Measurements from ENCODE around the gene MDN1. TPM values are rescaled to one million over a fixed set of nuclear protein-coding genes. Genes with fewer than 3 reads are reported as not detected.

The MDN1 gene
- total and polyA plus RNA-seq, 2 donors (not counting 1 experiment from before 2014, with no cell fraction given) = 16.5 to 59.5 TPM

DNA sequence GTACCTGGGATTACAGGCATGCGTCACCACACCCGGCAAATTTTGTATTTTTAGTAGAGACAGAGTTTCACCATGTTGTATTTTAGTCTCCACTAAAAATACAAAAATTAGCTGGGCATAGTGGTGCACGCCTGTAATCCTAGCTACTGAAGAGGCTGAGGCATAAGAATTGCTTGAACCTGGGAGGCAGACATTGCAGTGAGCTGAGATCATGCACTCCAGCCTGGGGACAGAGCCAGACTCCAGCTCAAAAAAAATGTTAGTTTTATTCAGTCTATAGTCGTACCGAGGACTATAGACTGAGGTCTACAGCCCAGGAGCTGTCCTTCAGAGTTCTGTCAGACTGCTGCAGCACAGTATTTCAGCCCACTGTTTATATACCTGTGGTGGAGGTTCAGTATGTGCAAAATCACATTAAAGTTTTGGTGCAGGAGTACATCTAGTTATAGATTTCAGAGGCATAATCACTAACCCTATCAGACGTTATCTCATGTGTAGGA lies 6.5 kb upstream of the MDN1 start:
- DNase-seq = no peak
- Histone ChIP-seq H3K4me2 (replicated peaks; ENCODE audit: low read depth, low read length, poor library complexity, severe bottlenecking) (no peak overlapping the region), H3K27ac (ENCODE audit: low read length in 2 of 2) (no peak overlapping the region), H3K27me3 (replicated peaks in 1 of 4; ENCODE audit: control extremely low read depth in 1 of 4, control insufficient read depth in 3 of 4, insufficient read depth in 4 of 4, low read length in 3 of 4) (no peaks in the 10 kb centered on the region), H3K79me2 (ENCODE audit: control insufficient read depth, insufficient read depth, low read length) (peaks cover 19% of the 10 kb centered on the region), H3K9me3 (ENCODE audit: control extremely low read depth in 1 of 3, control insufficient read depth in 2 of 3, insufficient read depth in 1 of 3, low read length in 2 of 3) (no peaks in the 10 kb centered on the region), H3K4me1 (ENCODE audit: control insufficient read depth in 2 of 2, insufficient read depth in 2 of 2, low read length in 2 of 2) (peaks cover 10 to 15% of the 10 kb centered on the region in 2 donors), H2AFZ (ENCODE audit: insufficient read depth, low read depth, low read length, poor library complexity, severe bottlenecking) (no peak overlapping the region), H3K9ac (ENCODE audit: low read length) (no peak overlapping the region), H4K20me1 (ENCODE audit: control insufficient read depth, insufficient read depth, low read length, poor library complexity, severe bottlenecking) (peaks cover 8% of the 10 kb centered on the region), H3K4me3 (ENCODE audit: control extremely low read depth in 1 of 5, extremely low read depth in 1 of 5, insufficient read depth in 1 of 5, low read depth in 2 of 5, low read length in 4 of 5) (no peak overlapping the region), H3K36me3 (replicated peaks in 1 of 2; ENCODE audit: control extremely low read depth in 1 of 2, control insufficient read depth in 1 of 2, extremely low read depth in 1 of 2, insufficient read depth in 2 of 2, low read length in 1 of 2) (no peaks in the 10 kb centered on the region)
- no peak for ATAC-seq (ENCODE audit: low read depth)
- ChIA-PET CTCF (interaction anchor here (1.0 kb wide), 1 partner anchor 9 kb away, joined by 3 read pairs; no protein-coding TSS in a partner anchor), POLR2A (interaction anchor here (0.6 to 0.9 kb wide), 3 partner anchors 11 to 739 kb away, joined by 3 to 6 read pairs (median 3); no protein-coding TSS in a partner anchor)
- TF ChIP-seq, protein P1, sequence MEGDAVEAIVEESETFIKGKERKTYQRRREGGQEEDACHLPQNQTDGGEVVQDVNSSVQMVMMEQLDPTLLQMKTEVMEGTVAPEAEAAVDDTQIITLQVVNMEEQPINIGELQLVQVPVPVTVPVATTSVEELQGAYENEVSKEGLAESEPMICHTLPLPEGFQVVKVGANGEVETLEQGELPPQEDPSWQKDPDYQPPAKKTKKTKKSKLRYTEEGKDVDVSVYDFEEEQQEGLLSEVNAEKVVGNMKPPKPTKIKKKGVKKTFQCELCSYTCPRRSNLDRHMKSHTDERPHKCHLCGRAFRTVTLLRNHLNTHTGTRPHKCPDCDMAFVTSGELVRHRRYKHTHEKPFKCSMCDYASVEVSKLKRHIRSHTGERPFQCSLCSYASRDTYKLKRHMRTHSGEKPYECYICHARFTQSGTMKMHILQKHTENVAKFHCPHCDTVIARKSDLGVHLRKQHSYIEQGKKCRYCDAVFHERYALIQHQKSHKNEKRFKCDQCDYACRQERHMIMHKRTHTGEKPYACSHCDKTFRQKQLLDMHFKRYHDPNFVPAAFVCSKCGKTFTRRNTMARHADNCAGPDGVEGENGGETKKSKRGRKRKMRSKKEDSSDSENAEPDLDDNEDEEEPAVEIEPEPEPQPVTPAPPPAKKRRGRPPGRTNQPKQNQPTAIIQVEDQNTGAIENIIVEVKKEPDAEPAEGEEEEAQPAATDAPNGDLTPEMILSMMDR (IDR thresholded peaks at IDR 0.05) = no peak
- no peak for TF ChIP-seq EZH2 (IDR thresholded peaks at IDR 0.05; ENCODE audit: borderline replicate concordance, insufficient read depth, low read depth, low read length, poor library complexity, severe bottlenecking)
- Mint-ChIP-seq H3K27ac (no peak overlapping the region), H3K9me3 (ENCODE audit: insufficient read depth) (no peaks in the 10 kb centered on the region), H3K4me1 (peaks cover 17% of the 10 kb centered on the region), H3K27me3 (no peaks in the 10 kb centered on the region), H3K4me3 (no peak overlapping the region)
- 100% methylated on average over 3 of the region's 6 CpGs for WGBS (ENCODE audit: insufficient coverage)
- intact Hi-C loops (cut with micrococcal nuclease) = loop anchor here (5.0 to 10.0 kb wide), 7 partner anchors 119 to 864 kb away; partner anchors contain the start of genes BACH2 and RNGTT

GRCh38 chr6:89818977-89819335 lies 638 bp downstream of the MDN1 start:
- WGBS (ENCODE audit: insufficient coverage) = under 1% methylated on average over 12 of the region's 14 CpGs
- H3K9me3 ChIP-seq (ENCODE audit: control extremely low read depth in 1 of 3, control insufficient read depth in 2 of 3, insufficient read depth in 1 of 3, low read length in 2 of 3) = no peaks in the 10 kb centered on the region
- no peak for TF ChIP-seq EZH2 (IDR thresholded peaks at IDR 0.05; ENCODE audit: borderline replicate concordance, insufficient read depth, low read depth, low read length, poor library complexity, severe bottlenecking)
- TF ChIP-seq, protein P1 (IDR thresholded peaks at IDR 0.05) = no peak
- H3K4me1 ChIP-seq (ENCODE audit: control insufficient read depth in 2 of 2, insufficient read depth in 2 of 2, low read length in 2 of 2) = peaks cover 24 to 32% of the 10 kb centered on the region in 2 donors
- peaks cover 29% of the 10 kb centered on the region for H3K4me1 Mint-ChIP-seq
- no peaks in the 10 kb centered on the region for H3K9me3 Mint-ChIP-seq (ENCODE audit: insufficient read depth)
- CTCF ChIA-PET = interaction anchor here (0.7 to 3.2 kb wide), 8 partner anchors 10 to 660 kb away, joined by 3 to 22 read pairs (median 4); partner anchors contain the start of gene CASP8AP2
- peak overlapping the region; percentile 41 to 99 (median 89) for H3K4me3 ChIP-seq (ENCODE audit: control extremely low read depth in 1 of 5, extremely low read depth in 1 of 5, insufficient read depth in 1 of 5, low read depth in 2 of 5, low read length in 4 of 5)
- H3K4me3 Mint-ChIP-seq = peak overlapping the region; percentile 98
- peaks cover 69% of the 10 kb centered on the region for H3K79me2 ChIP-seq (ENCODE audit: control insufficient read depth, insufficient read depth, low read length)
- H3K27ac ChIP-seq (ENCODE audit: low read length in 2 of 2) = peak overlapping the region; percentile 80 to 85
- intact Hi-C loops (cut with micrococcal nuclease) = loop anchor here (1.0 to 10.0 kb wide), 5 partner anchors 10 to 768 kb away; partner anchors contain the start of genes ANKRD6, CASP8AP2, LYRM2 and MAP3K7
- peaks cover 30% of the 10 kb centered on the region for H4K20me1 ChIP-seq (ENCODE audit: control insufficient read depth, insufficient read depth, low read length, poor library complexity, severe bottlenecking)
- peak; percentile 66 for DNase-seq
- POLR2A ChIA-PET = interaction anchor here (0.6 to 2.4 kb wide), 4 partner anchors 10 to 667 kb away, joined by 3 to 34 read pairs (median 3); partner anchors contain the start of gene CASP8AP2
- peak overlapping the region; percentile 89 for H3K4me2 ChIP-seq (replicated peaks; ENCODE audit: low read depth, low read length, poor library complexity, severe bottlenecking)
- no peaks in the 10 kb centered on the region for H3K27me3 Mint-ChIP-seq
- H3K27me3 ChIP-seq (replicated peaks in 1 of 4; ENCODE audit: control extremely low read depth in 1 of 4, control insufficient read depth in 3 of 4, insufficient read depth in 4 of 4, low read length in 3 of 4) = no peaks in the 10 kb centered on the region
- H3K27ac Mint-ChIP-seq = peak overlapping the region; percentile 96
- ATAC-seq (ENCODE audit: low read depth) = peak; percentile 18
- H3K36me3 ChIP-seq (replicated peaks in 1 of 2; ENCODE audit: control extremely low read depth in 1 of 2, control insufficient read depth in 1 of 2, extremely low read depth in 1 of 2, insufficient read depth in 2 of 2, low read length in 1 of 2) = peaks cover 0 to 3% of the 10 kb centered on the region in 2 experiments
- H2AFZ ChIP-seq (ENCODE audit: insufficient read depth, low read depth, low read length, poor library complexity, severe bottlenecking) = peak overlapping the region; percentile 95
- peak overlapping the region; percentile 86 for H3K9ac ChIP-seq (ENCODE audit: low read length)
